ENCODE measurements around the gene NIM1K. TPM values are rescaled to one million over a fixed set of nuclear protein-coding genes. Genes with fewer than 3 reads are reported as not detected.

Gene NIM1K
- total and polyA plus RNA-seq, 2 donors (not counting 3 experiments of a cell fraction or from before 2014, with no cell fraction given): 0.04 to 0.49 TPM

DNA sequence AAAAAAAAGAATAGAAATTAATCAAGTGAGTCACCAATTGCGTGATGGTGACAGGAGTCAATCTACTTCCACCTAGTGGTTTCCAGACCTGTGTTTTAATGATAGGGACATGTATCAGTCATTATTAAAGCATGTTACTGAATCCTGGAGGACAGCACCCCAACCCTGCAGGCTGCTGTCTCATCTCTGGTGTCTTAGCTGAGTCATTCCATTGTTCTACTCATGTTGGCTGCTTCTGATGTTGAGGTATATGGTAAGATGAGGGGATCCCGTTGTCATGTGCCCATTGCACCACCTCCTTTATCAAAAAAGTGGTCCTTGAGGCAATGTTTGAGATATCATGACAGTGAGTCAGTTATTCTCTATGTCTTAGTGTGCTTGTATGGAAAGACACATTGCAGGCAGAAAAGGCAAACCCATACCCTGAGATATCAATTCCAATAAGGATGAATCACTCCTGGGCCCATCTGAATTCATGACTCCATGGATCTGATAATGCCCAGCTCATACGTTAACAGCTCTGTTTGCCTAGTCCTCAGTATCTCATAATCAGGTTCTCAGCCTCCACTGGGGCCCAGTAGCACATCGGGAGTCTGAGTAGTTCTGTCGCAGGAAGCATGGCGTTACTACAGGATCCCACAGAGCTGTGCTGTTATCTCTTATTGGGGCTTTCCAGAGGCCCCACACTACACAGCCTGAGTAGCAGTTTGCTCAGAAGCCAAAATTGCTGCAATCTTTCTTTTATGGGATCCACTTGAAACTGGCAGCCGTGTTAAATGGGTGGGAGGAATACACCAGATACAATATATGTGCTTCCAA is 90.0 kb downstream of the NIM1K start:
- no peaks in the 10 kb centered on the region for H3K4me1 ChIP-seq (ENCODE audit: control insufficient read depth, extremely low read depth, insufficient read depth, low read length)
- no peaks in the 10 kb centered on the region for H4K20me1 ChIP-seq (replicated peaks; ENCODE audit: control insufficient read depth, extremely low read depth, insufficient read depth, low read length)
- DNase-seq (ENCODE audit: low read depth, low spot score): no peak
- H3K9me1 ChIP-seq (replicated peaks; ENCODE audit: control insufficient read depth, extremely low read depth, insufficient read depth, low read length): no peaks in the 10 kb centered on the region
- no peaks in the 10 kb centered on the region for H3K9me3 ChIP-seq (replicated peaks; ENCODE audit: control insufficient read depth, insufficient read depth, low read length)
- H3K36me3 ChIP-seq (ENCODE audit: control insufficient read depth in 2 of 2, extremely low read depth in 1 of 2, insufficient read depth in 2 of 2, low read length in 2 of 2): peaks cover 0 to 4% of the 10 kb centered on the region in 2 experiments
- intact Hi-C loops (cut with micrococcal nuclease): no loop called here
- no peaks in the 10 kb centered on the region for H3K27me3 ChIP-seq (ENCODE audit: control insufficient read depth in 2 of 2, insufficient read depth in 2 of 2, low read length in 2 of 2)
- H3K4me2 ChIP-seq (ENCODE audit: insufficient read depth, low read length): no peak overlapping the region
- H3K9ac ChIP-seq (replicated peaks; ENCODE audit: extremely low read depth, insufficient read depth, low read length): no peak overlapping the region
- H2AFZ ChIP-seq (ENCODE audit: low read depth, low read length): no peak overlapping the region
- H3K79me2 ChIP-seq (ENCODE audit: control insufficient read depth, insufficient read depth, low read length): no peaks in the 10 kb centered on the region
- dilution Hi-C loops (cut with MboI; ENCODE audit: extremely low pct_ligation_motif_present, low sequenced_read_pairs): no loop called here
- no peak overlapping the region for H3K4me3 ChIP-seq (replicated peaks in 1 of 3; ENCODE audit: insufficient read depth in 1 of 3, low read depth in 1 of 3, low read length in 3 of 3)
- no TSS peak for BruUV-seq (replicated peaks)
- no peak for FAIRE-seq
- POLR2A ChIA-PET: no interaction called here
- no peak overlapping the region for H3K27ac ChIP-seq (ENCODE audit: insufficient read depth, low read depth, low read length)
- CTCF ChIA-PET: no interaction called here
- TF ChIP-seq, protein P1, sequence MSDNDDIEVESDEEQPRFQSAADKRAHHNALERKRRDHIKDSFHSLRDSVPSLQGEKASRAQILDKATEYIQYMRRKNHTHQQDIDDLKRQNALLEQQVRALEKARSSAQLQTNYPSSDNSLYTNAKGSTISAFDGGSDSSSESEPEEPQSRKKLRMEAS (IDR thresholded peaks at IDR 0.05; ENCODE audit: insufficient read depth, insufficient read length): no peak
- TF ChIP-seq MYC (IDR thresholded peaks at IDR 0.05; ENCODE audit: low read depth, low read length): no peak
- no peak for TF ChIP-seq POLR2A (IDR thresholded peaks at IDR 0.05; ENCODE audit: low read depth, low read length)
- TF ChIP-seq GATA2 (IDR thresholded peaks at IDR 0.05; ENCODE audit: insufficient read depth, insufficient read length, low read depth, low read length): no peak
- TF ChIP-seq, protein P2, sequence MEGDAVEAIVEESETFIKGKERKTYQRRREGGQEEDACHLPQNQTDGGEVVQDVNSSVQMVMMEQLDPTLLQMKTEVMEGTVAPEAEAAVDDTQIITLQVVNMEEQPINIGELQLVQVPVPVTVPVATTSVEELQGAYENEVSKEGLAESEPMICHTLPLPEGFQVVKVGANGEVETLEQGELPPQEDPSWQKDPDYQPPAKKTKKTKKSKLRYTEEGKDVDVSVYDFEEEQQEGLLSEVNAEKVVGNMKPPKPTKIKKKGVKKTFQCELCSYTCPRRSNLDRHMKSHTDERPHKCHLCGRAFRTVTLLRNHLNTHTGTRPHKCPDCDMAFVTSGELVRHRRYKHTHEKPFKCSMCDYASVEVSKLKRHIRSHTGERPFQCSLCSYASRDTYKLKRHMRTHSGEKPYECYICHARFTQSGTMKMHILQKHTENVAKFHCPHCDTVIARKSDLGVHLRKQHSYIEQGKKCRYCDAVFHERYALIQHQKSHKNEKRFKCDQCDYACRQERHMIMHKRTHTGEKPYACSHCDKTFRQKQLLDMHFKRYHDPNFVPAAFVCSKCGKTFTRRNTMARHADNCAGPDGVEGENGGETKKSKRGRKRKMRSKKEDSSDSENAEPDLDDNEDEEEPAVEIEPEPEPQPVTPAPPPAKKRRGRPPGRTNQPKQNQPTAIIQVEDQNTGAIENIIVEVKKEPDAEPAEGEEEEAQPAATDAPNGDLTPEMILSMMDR (IDR thresholded peaks at IDR 0.05; ENCODE audit: extremely low read depth in 1 of 2, insufficient read depth in 1 of 2, low read depth in 1 of 2, low read length in 2 of 2): no peak
- TF ChIP-seq JUN (IDR thresholded peaks at IDR 0.05; ENCODE audit: borderline replicate concordance, insufficient read depth, insufficient read length, low read depth): no peak
- no peak for TF ChIP-seq FOS (IDR thresholded peaks at IDR 0.05; ENCODE audit: borderline replicate concordance, insufficient read depth, low read length)
- TF ChIP-seq EZH2 (IDR thresholded peaks at IDR 0.05; ENCODE audit: borderline replicate concordance, low read depth, low read length, severe bottlenecking): no peak
- no peak for TF ChIP-seq POLR2AphosphoS5 (IDR thresholded peaks at IDR 0.05; ENCODE audit: insufficient read depth, low read depth, low read length)
